Measurements from ENCODE around the gene C11orf24. TPM values are rescaled to one million over a fixed set of nuclear protein-coding genes. Genes with fewer than 3 reads are reported as not detected.

C11orf24 gene
- total and polyA plus RNA-seq, 9 of the 15 experiments (the other 6 are each of a cell fraction or from before 2014, with no cell fraction given), result 2.0 to 65.2 (median 32.5) TPM

DNA sequence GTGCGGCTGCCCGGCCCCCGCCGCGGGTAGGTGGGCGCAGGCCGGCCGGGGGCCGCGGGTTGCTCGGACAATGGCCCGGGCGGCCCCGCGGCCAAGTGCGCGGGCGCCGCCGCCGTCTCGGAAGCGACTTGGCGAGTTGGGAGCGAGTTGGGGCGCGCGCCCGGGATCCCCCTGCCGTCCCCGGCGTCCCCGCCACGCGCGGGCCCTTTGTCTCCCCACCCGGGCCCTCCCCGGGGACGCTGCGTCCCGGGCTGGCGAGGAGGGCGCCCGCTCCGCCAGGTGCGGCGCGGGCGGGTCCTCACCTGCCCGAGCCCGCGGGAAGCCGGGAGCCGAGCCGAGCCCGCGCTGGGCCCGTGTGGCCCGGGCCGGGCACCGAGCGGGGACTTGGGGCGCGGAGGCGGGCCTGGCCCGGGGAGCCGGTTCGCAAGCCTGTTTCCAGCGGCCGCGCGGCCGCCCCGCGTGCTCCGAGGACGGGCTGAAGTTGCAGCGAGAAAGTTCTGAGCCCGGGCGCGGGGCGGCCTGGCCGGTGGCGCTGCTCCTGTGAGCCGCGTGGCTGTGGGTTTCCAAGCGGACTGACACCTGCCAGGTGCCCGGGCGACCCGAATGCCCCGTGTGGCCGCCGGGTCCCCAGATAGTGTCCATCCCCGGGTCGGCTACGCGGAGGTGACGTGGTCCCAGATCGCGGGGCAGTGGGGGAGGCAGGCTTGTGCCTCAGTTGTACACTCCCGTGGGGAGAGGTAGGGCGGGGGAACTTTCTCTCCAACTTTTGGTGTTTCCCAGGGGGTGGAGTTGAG, 41.2 kb upstream of the C11orf24 start (continued):
- TF ChIP-seq RBFOX2 (IDR thresholded peaks at IDR 0.05; ENCODE audit: low read depth, low read length), result peak; percentile 71; the same call in 1 of the 2 replicates
- TF ChIP-seq ZNF41 (CRISPR knock-in tag; conservative IDR thresholded peaks at IDR 0.05), result no peak
- peak; percentile 8; the same call in 1 of the 2 replicates for TF ChIP-seq KAT7 (CRISPR knock-in tag; IDR thresholded peaks at IDR 0.05; ENCODE audit: borderline replicate concordance)
- TF ChIP-seq HSF4 (CRISPR knock-in tag; IDR thresholded peaks at IDR 0.05; ENCODE audit: borderline replicate concordance), result no peak
- TF ChIP-seq PCBP1 (IDR thresholded peaks at IDR 0.05; ENCODE audit: low read depth, low read length, poor library complexity, severe bottlenecking), result peak; percentile 61
- TF ChIP-seq ZNF347 (CRISPR knock-in tag; IDR thresholded peaks at IDR 0.05; ENCODE audit: low read depth), result no peak
- 0 out of 2 replicates have a peak, but pooled peaks have one; percentile 29 for TF ChIP-seq CXXC5 (CRISPR knock-in tag; IDR thresholded peaks at IDR 0.05)
- TF ChIP-seq NONO (IDR thresholded peaks at IDR 0.05; ENCODE audit: low read depth in 2 of 2, low read length in 1 of 2), result 0 out of 4 replicates have a peak, but pooled peaks of 1 of the 2 experiments have one; percentile 34
- TF ChIP-seq TAF15 (IDR thresholded peaks at IDR 0.05; ENCODE audit: low read depth, low read length), result no peak
- TF ChIP-seq SMAD2 (IDR thresholded peaks at IDR 0.05; ENCODE audit: low read depth, low read length), result no peak
- no peak for TF ChIP-seq GATAD2B (IDR thresholded peaks at IDR 0.05; ENCODE audit: borderline replicate concordance)
- TF ChIP-seq L3MBTL2 (IDR thresholded peaks at IDR 0.05), result peak; percentile 19; the same call in 1 of the 2 replicates
- TF ChIP-seq EP400 (IDR thresholded peaks at IDR 0.05), result peak; percentile 13; the same call in 1 of the 2 replicates
- TF ChIP-seq GABPA (tag; conservative IDR thresholded peaks at IDR 0.05; ENCODE audit: low read depth), result 0 out of 2 replicates have a peak, but pooled peaks have one; percentile 8
- no peak for TF ChIP-seq MAFK (IDR thresholded peaks at IDR 0.05; ENCODE audit: low read length)
- TF ChIP-seq MAX (CRISPR knock-in tag; IDR thresholded peaks at IDR 0.05), result peak; percentile 52; the same call in 1 of the 2 replicates
- no peak for TF ChIP-seq NRF1 (conservative IDR thresholded peaks at IDR 0.05 in 1 of 2, IDR thresholded peaks at IDR 0.05 in 1 of 2)
- TF ChIP-seq, protein P1, sequence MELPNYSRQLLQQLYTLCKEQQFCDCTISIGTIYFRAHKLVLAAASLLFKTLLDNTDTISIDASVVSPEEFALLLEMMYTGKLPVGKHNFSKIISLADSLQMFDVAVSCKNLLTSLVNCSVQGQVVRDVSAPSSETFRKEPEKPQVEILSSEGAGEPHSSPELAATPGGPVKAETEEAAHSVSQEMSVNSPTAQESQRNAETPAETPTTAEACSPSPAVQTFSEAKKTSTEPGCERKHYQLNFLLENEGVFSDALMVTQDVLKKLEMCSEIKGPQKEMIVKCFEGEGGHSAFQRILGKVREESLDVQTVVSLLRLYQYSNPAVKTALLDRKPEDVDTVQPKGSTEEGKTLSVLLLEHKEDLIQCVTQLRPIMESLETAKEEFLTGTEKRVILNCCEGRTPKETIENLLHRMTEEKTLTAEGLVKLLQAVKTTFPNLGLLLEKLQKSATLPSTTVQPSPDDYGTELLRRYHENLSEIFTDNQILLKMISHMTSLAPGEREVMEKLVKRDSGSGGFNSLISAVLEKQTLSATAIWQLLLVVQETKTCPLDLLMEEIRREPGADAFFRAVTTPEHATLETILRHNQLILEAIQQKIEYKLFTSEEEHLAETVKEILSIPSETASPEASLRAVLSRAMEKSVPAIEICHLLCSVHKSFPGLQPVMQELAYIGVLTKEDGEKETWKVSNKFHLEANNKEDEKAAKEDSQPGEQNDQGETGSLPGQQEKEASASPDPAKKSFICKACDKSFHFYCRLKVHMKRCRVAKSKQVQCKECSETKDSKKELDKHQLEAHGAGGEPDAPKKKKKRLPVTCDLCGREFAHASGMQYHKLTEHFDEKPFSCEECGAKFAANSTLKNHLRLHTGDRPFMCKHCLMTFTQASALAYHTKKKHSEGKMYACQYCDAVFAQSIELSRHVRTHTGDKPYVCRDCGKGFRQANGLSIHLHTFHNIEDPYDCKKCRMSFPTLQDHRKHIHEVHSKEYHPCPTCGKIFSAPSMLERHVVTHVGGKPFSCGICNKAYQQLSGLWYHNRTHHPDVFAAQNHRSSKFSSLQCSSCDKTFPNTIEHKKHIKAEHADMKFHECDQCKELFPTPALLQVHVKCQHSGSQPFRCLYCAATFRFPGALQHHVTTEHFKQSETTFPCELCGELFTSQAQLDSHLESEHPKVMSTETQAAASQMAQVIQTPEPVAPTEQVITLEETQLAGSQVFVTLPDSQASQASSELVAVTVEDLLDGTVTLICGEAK (IDR thresholded peaks at IDR 0.05), result 0 out of 2 replicates have a peak, but pooled peaks have one; percentile 11
- TF ChIP-seq, protein P1 (CRISPR knock-in tag; IDR thresholded peaks at IDR 0.05), result no peak
